ENCODE measurements around the gene RASSF4. TPM values are rescaled to one million over a fixed set of nuclear protein-coding genes. Genes with fewer than 3 reads are reported as not detected.

RASSF4 gene
- total RNA-seq, 1 donor from 2014 or later: 83.0 TPM

GRCh38 chr10:44921506-44921905 lies 38.1 kb upstream of the RASSF4 start:
- Histone ChIP-seq H3K9ac (ENCODE audit: low read length) (no peak overlapping the region), H3K4me2 (ENCODE audit: low read length) (no peak overlapping the region), H3K4me3 (ENCODE audit: insufficient read depth, low read depth, low read length) (no peak overlapping the region), H3K36me3 (ENCODE audit: insufficient read depth, low read length) (no peaks in the 10 kb centered on the region), H3K9me3 (ENCODE audit: insufficient read depth, low read depth, low read length) (no peaks in the 10 kb centered on the region), H2AFZ (ENCODE audit: low read depth, low read length) (no peak overlapping the region), H3K4me1 (ENCODE audit: insufficient read depth, low read length) (no peaks in the 10 kb centered on the region), H3K27ac (ENCODE audit: low read depth, low read length) (no peak overlapping the region), H3K79me2 (ENCODE audit: insufficient read depth, low read length) (no peaks in the 10 kb centered on the region), H3K27me3 (ENCODE audit: insufficient read depth, low read length) (peaks cover 6% of the 10 kb centered on the region), H4K20me1 (ENCODE audit: insufficient read depth, low read length) (no peaks in the 10 kb centered on the region)
- H3K27ac Mint-ChIP-seq (ENCODE audit: unreplicated experiment): no peak overlapping the region
- FAIRE-seq (no peak), DNase-seq (ENCODE audit: low read depth) (no peak)
- H3K36me3 Mint-ChIP-seq (ENCODE audit: low read depth, unreplicated experiment): no peaks in the 10 kb centered on the region
- peaks cover 18% of the 10 kb centered on the region for H3K9me3 Mint-ChIP-seq (ENCODE audit: unreplicated experiment)
- H3K4me1 Mint-ChIP-seq (ENCODE audit: low read depth, unreplicated experiment): no peaks in the 10 kb centered on the region
- TF ChIP-seq EZH2 (IDR thresholded peaks at IDR 0.05; ENCODE audit: insufficient read depth, low read length): no peak
- TF ChIP-seq CTCF (IDR thresholded peaks at IDR 0.05; ENCODE audit: insufficient read depth, low read depth, low read length): no peak
- H3K27me3 Mint-ChIP-seq (ENCODE audit: low read depth, unreplicated experiment): peaks cover 24% of the 10 kb centered on the region
- no peak overlapping the region for H3K4me3 Mint-ChIP-seq (ENCODE audit: unreplicated experiment)

GRCh38 chr10:44922021-44922420 lies 37.6 kb upstream of the RASSF4 start:
- FAIRE-seq (no peak), DNase-seq (ENCODE audit: low read depth) (no peak)
- Histone ChIP-seq H3K36me3 (ENCODE audit: insufficient read depth, low read length) (no peaks in the 10 kb centered on the region), H3K9me3 (ENCODE audit: insufficient read depth, low read depth, low read length) (no peaks in the 10 kb centered on the region), H3K4me2 (ENCODE audit: low read length) (no peak overlapping the region), H3K4me3 (ENCODE audit: insufficient read depth, low read depth, low read length) (no peak overlapping the region), H3K4me1 (ENCODE audit: insufficient read depth, low read length) (no peaks in the 10 kb centered on the region), H2AFZ (ENCODE audit: low read depth, low read length) (no peak overlapping the region), H3K9ac (ENCODE audit: low read length) (no peak overlapping the region), H3K79me2 (ENCODE audit: insufficient read depth, low read length) (no peaks in the 10 kb centered on the region), H4K20me1 (ENCODE audit: insufficient read depth, low read length) (no peaks in the 10 kb centered on the region), H3K27ac (ENCODE audit: low read depth, low read length) (no peak overlapping the region), H3K27me3 (ENCODE audit: insufficient read depth, low read length) (peaks cover 5% of the 10 kb centered on the region)
- Mint-ChIP-seq H3K36me3 (ENCODE audit: low read depth, unreplicated experiment) (no peaks in the 10 kb centered on the region), H3K4me3 (ENCODE audit: unreplicated experiment) (no peak overlapping the region), H3K4me1 (ENCODE audit: low read depth, unreplicated experiment) (no peaks in the 10 kb centered on the region), H3K27ac (ENCODE audit: unreplicated experiment) (no peak overlapping the region), H3K27me3 (ENCODE audit: low read depth, unreplicated experiment) (peaks cover 21% of the 10 kb centered on the region), H3K9me3 (ENCODE audit: unreplicated experiment) (peaks cover 17% of the 10 kb centered on the region)
- TF ChIP-seq EZH2 (IDR thresholded peaks at IDR 0.05; ENCODE audit: insufficient read depth, low read length) (no peak), CTCF (IDR thresholded peaks at IDR 0.05; ENCODE audit: insufficient read depth, low read depth, low read length) (no peak)

DNA sequence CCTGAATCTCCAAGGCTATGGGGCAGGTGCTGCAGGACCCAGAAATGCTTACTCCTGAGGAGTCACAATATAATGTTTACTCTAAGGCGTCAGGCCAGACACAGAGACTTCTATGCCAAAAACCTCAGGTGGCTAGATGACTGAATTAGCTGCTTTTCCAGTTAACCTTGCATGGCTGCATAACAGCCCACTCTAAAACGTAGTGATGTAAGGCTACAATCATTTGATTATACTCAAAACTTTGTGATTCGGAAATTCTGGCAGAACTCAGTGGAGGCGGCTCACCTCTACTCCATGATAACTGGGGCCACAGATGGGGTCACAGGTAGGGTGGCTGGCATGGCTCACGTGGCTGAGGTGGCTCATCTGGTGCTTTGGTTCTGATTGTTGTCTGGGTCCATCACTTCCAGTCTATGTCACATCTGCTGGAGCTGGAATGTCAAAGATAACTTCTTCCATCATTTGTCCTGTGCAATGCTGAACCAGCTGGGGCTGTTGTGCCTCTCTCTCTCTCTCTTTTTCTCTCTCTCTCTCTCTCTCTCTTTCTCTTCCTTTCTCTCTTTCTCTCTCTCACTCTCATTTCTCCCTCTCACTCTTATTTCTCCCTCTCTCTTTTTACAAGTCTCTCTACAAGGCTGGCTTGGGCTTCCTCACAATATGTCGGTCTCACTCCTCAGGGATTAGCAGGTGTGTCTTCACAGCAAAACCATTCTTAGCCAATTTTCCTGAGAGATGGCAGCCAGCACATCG lies 36.6 kb upstream of the RASSF4 start:
- peaks cover 10% of the 10 kb centered on the region for H3K9me3 Mint-ChIP-seq (ENCODE audit: unreplicated experiment)
- H3K4me3 Mint-ChIP-seq (ENCODE audit: unreplicated experiment): no peak overlapping the region
- H3K27me3 ChIP-seq (ENCODE audit: insufficient read depth, low read length): peaks cover 5% of the 10 kb centered on the region
- H4K20me1 ChIP-seq (ENCODE audit: insufficient read depth, low read length): no peaks in the 10 kb centered on the region
- H3K9ac ChIP-seq (ENCODE audit: low read length): no peak overlapping the region
- no peaks in the 10 kb centered on the region for H3K9me3 ChIP-seq (ENCODE audit: insufficient read depth, low read depth, low read length)
- FAIRE-seq (no peak), DNase-seq (ENCODE audit: low read depth) (no peak)
- H3K27ac ChIP-seq (ENCODE audit: low read depth, low read length): no peak overlapping the region
- no peaks in the 10 kb centered on the region for H3K4me1 ChIP-seq (ENCODE audit: insufficient read depth, low read length)
- H2AFZ ChIP-seq (ENCODE audit: low read depth, low read length): no peak overlapping the region
- H3K36me3 Mint-ChIP-seq (ENCODE audit: low read depth, unreplicated experiment): no peaks in the 10 kb centered on the region
- no peaks in the 10 kb centered on the region for H3K4me1 Mint-ChIP-seq (ENCODE audit: low read depth, unreplicated experiment)
- peaks cover 19% of the 10 kb centered on the region for H3K27me3 Mint-ChIP-seq (ENCODE audit: low read depth, unreplicated experiment)
- no peaks in the 10 kb centered on the region for H3K79me2 ChIP-seq (ENCODE audit: insufficient read depth, low read length)
- no peak overlapping the region for H3K4me3 ChIP-seq (ENCODE audit: insufficient read depth, low read depth, low read length)
- TF ChIP-seq CTCF (IDR thresholded peaks at IDR 0.05; ENCODE audit: insufficient read depth, low read depth, low read length) (no peak), EZH2 (IDR thresholded peaks at IDR 0.05; ENCODE audit: insufficient read depth, low read length) (no peak)
- no peak overlapping the region for H3K4me2 ChIP-seq (ENCODE audit: low read length)
- H3K27ac Mint-ChIP-seq (ENCODE audit: unreplicated experiment): no peak overlapping the region
- no peaks in the 10 kb centered on the region for H3K36me3 ChIP-seq (ENCODE audit: insufficient read depth, low read length)

Measured in astrocyte (in vitro differentiated cells and primary cell).